Measurements from ENCODE around the gene PLXNA2. TPM values are rescaled to one million over a fixed set of nuclear protein-coding genes. Genes with fewer than 3 reads are reported as not detected.

The PLXNA2 gene
- total RNA-seq, 1 experiment from 2014 or later: 0.89 TPM

GRCh38 chr1:208107425-208108212, 136.6 kb downstream of the PLXNA2 start (continued):
- TF ChIP-seq EGR1 (IDR thresholded peaks at IDR 0.05; ENCODE audit: low read depth): no peak
- TF ChIP-seq SIN3A (IDR thresholded peaks at IDR 0.05; ENCODE audit: low read depth): no peak

DNA sequence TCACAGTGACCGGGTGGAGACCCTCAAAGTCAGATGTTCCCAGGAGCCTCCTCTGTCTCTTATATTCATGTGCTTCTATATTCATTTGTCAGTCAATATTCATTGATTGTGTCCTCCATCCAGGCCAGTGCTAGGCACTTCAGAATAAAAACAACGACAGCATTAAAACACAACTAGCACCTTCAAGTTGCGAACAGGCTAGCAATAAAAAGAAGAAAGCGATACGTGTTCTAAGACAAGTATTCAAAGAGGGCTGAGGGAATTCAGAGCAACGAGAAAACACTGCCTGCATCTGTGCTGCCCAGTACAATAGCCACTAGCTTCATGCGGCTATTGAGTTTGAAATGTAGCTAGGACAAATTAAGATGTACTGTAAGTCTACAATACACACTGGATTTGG, 138.0 kb downstream of the PLXNA2 start:
- BruUV-seq (replicated peaks): no TSS peak
- DNase-seq (ENCODE audit: low read depth, low spot score) (no peak), ATAC-seq (no peak)
- TF ChIP-seq SIN3A (IDR thresholded peaks at IDR 0.05; ENCODE audit: low read depth) (no peak), CBX3 (IDR thresholded peaks at IDR 0.05; ENCODE audit: low read depth) (no peak), RAD21 (IDR thresholded peaks at IDR 0.05; ENCODE audit: low read depth) (no peak), CTCF (IDR thresholded peaks at IDR 0.05 in 2 of 3, conservative IDR thresholded peaks at IDR 0.05 in 1 of 3; ENCODE audit: borderline replicate concordance in 1 of 3, insufficient read depth in 1 of 3, low read depth in 2 of 3, low read length in 2 of 3) (no peak), MAX (IDR thresholded peaks at IDR 0.05) (no peak)
- no peak overlapping the region for H3K9ac ChIP-seq (ENCODE audit: low read length)
- no peaks in the 10 kb centered on the region for H4K20me1 ChIP-seq (ENCODE audit: insufficient read depth)
- intact Hi-C loops (cut with micrococcal nuclease): no loop called here
- no peaks in the 10 kb centered on the region for H3K9me3 ChIP-seq (ENCODE audit: control insufficient read depth in 1 of 2, insufficient read depth in 1 of 2, low read depth in 1 of 2, low read length in 2 of 2)
- no peak overlapping the region for H3K4me2 ChIP-seq (ENCODE audit: low read length)
- H3K27ac ChIP-seq (ENCODE audit: low read depth, low read length): no peak overlapping the region
- H3K9me2 ChIP-seq (ENCODE audit: insufficient read depth): no peaks in the 10 kb centered on the region
- no peak overlapping the region for H3K4me3 ChIP-seq (replicated peaks in 1 of 2; ENCODE audit: low read depth in 1 of 2, low read length in 2 of 2)
- RAD21 ChIA-PET (ENCODE audit: low non-redundant PET in 1 of 2, low total read pairs in 2 of 2, uncharacterized antibody in 2 of 2, unreplicated experiment in 2 of 2): no interaction called here
- peaks cover 0 to 11% of the 10 kb centered on the region in 2 experiments; a peak in 2 of 4 replicates for H3K4me1 ChIP-seq (ENCODE audit: control insufficient read depth in 1 of 2, insufficient read depth in 2 of 2, low read length in 2 of 2)
- H3K36me3 ChIP-seq (ENCODE audit: control insufficient read depth in 1 of 2, insufficient read depth in 2 of 2, low read length in 2 of 2): no peaks in the 10 kb centered on the region
- H3K27me3 ChIP-seq (ENCODE audit: insufficient read depth, low read length): peaks cover 25% of the 10 kb centered on the region; the same call in 1 of the 2 replicates
- POLR2A ChIA-PET: no interaction called here
- H2AFZ ChIP-seq (ENCODE audit: low read depth, low read length, poor library complexity, severe bottlenecking): no peak overlapping the region
- CTCF ChIA-PET: no interaction called here
- H3K79me2 ChIP-seq (ENCODE audit: insufficient read depth, low read length): no peaks in the 10 kb centered on the region

Data from HCT116 (cell line).